Type B pancreatic cell (in vitro differentiated cells): Measurements from ENCODE around the gene ABCA6. TPM values are rescaled to one million over a fixed set of nuclear protein-coding genes. Genes with fewer than 3 reads are reported as not detected.

ENCODE experiments used
- DNase-seq: peaks from one replicate; pipeline ENCODE4 v3.0.0; 2021; ENCODE audit warnings: mixed read lengths; ENCODE audit not compliant: unreplicated experiment; ENCODE audit errors: extremely low spot score
- H3K27ac Mint-ChIP-seq: 2 replicates; pipeline ENCODE4 v1.8.0; 2021; ENCODE audit warnings: mild to moderate bottlenecking, mixed read lengths
- H3K27me3 Mint-ChIP-seq: 2 replicates; pipeline ENCODE4 v1.8.0; 2021; ENCODE audit warnings: mixed read lengths
- H3K36me3 Mint-ChIP-seq: 2 replicates; pipeline ENCODE4 v1.8.0; 2021; ENCODE audit warnings: mixed read lengths
- H3K4me1 Mint-ChIP-seq: one replicate; pipeline ENCODE4 v1.8.0; 2021; ENCODE audit warnings: mixed read lengths; ENCODE audit not compliant: unreplicated experiment
- H3K4me3 Mint-ChIP-seq: 2 replicates; pipeline ENCODE4 v1.8.0; 2021; ENCODE audit warnings: mild to moderate bottlenecking, mixed read lengths
- H3K9me3 Mint-ChIP-seq: 2 replicates; pipeline ENCODE4 v1.8.0; 2021; ENCODE audit warnings: mixed read lengths
- CTCF ChIP-seq: fragments of 200-600 bp; sonication (generic); conservative IDR thresholded peaks from 2 replicates; pipeline ENCODE4 v1.5.0; 2021; ENCODE audit warnings: antibody characterized with exemption, mild to moderate bottlenecking
- total RNA-seq: library from RNA; stranded (reverse); gene quantifications from 2 replicates; pipeline ENCODE4 v1.2.1, GENCODE V29; 2021; ENCODE audit warnings: low replicate concordance

The ABCA6 gene
- total RNA-seq, 1 donor from 2014 or later = 0.48 TPM

GRCh38 chr17:69069226-69069750 is 72.4 kb downstream of the ABCA6 start:
- H3K36me3 Mint-ChIP-seq = peaks cover 10% of the 10 kb centered on the region
- peak overlapping the region; percentile 26 for H3K27ac Mint-ChIP-seq
- H3K27me3 Mint-ChIP-seq = no peaks in the 10 kb centered on the region

GRCh38 chr17:69067274-69068047 is 74.2 kb downstream of the ABCA6 start:
- Mint-ChIP-seq H3K9me3 (peaks cover 5% of the 10 kb centered on the region), H3K27ac (no peak overlapping the region), H3K4me1 (peaks cover 7% of the 10 kb centered on the region), H3K36me3 (peaks cover 10% of the 10 kb centered on the region), H3K4me3 (no peak overlapping the region), H3K27me3 (no peaks in the 10 kb centered on the region)
- no peak for DNase-seq
- peak; percentile 28 for TF ChIP-seq CTCF

More at GRCh38 chr17:69069226-69069750, 72.4 kb downstream of the ABCA6 start:
- TF ChIP-seq CTCF = no peak
- DNase-seq = no peak
- Mint-ChIP-seq H3K4me1 (peaks cover 7% of the 10 kb centered on the region), H3K4me3 (peak overlapping the region; percentile 30), H3K9me3 (peaks cover 5% of the 10 kb centered on the region)

- no peak for DNase-seq
- Mint-ChIP-seq H3K27ac (no peak overlapping the region), H3K4me3 (no peak overlapping the region), H3K9me3 (no peaks in the 10 kb centered on the region), H3K27me3 (no peaks in the 10 kb centered on the region), H3K36me3 (peaks cover 10% of the 10 kb centered on the region), H3K4me1 (peaks cover 11% of the 10 kb centered on the region)
- no peak for TF ChIP-seq CTCF
These were observed 75.2 kb downstream of the ABCA6 start for GRCh38 chr17:69066482-69066881.

GRCh38 chr17:69065113-69065512 is 76.6 kb downstream of the ABCA6 start:
- Mint-ChIP-seq H3K27me3 (no peaks in the 10 kb centered on the region), H3K27ac (no peak overlapping the region), H3K9me3 (no peaks in the 10 kb centered on the region), H3K4me3 (no peak overlapping the region), H3K36me3 (peaks cover 10% of the 10 kb centered on the region), H3K4me1 (peaks cover 24% of the 10 kb centered on the region)
- DNase-seq = no peak
- TF ChIP-seq CTCF = no peak

GRCh38 chr17:69064476-69064875 is 77.2 kb downstream of the ABCA6 start:
- no peak for DNase-seq
- Mint-ChIP-seq H3K4me3 (no peak overlapping the region), H3K27me3 (no peaks in the 10 kb centered on the region)

More at GRCh38 chr17:69064476-69064875, 77.2 kb downstream of the ABCA6 start:
- TF ChIP-seq CTCF = no peak
- Mint-ChIP-seq H3K27ac (no peak overlapping the region), H3K9me3 (no peaks in the 10 kb centered on the region), H3K4me1 (peaks cover 22% of the 10 kb centered on the region), H3K36me3 (peaks cover 10% of the 10 kb centered on the region)
